PFSK-1 (cell line): ENCODE measurements around the gene MYH7.

Source experiments
- POLR2AphosphoS5 ChIP-seq: IDR thresholded peaks from 2 replicates; pipeline ENCODE4 v1.6.1; 2012; ENCODE audit warnings: low read depth, mild to moderate bottlenecking, control low read depth, low read length, moderate library complexity
- REST ChIP-seq, 2 experiments: IDR thresholded peaks; 2 replicates each; pipeline versions ENCODE4 v1.6.1 to v1.8.0; 2011 to 2012; ENCODE audit warnings: low read depth in 2 of 2, low read length in 2 of 2, control low read depth in 1 of 2, inconsistent platforms in 1 of 2, mild to moderate bottlenecking in 1 of 2, moderate library complexity in 1 of 2; ENCODE audit not compliant: insufficient read depth in 1 of 2
- TAF1 ChIP-seq: IDR thresholded peaks from 2 replicates; pipeline ENCODE4 v1.6.1; 2012; ENCODE audit warnings: low read length, control low read depth, borderline replicate concordance; ENCODE audit not compliant: insufficient read depth

- TF ChIP-seq POLR2AphosphoS5 (no peak), REST (IDR thresholded peaks at IDR 0.05; ENCODE audit: insufficient read depth in 1 of 2, low read depth in 2 of 2, low read length in 2 of 2) (no peak), TAF1 (no peak)
Observed at GRCh38 chr14:23441076-23441475, 5.6 kb upstream of the MYH7 start.
